HG03342 (cell line): ENCODE data around the gene NUDT9.
"Not testable (repeated sequence)": the region's sequence is repeated elsewhere in the genome, so short reads cannot be mapped to it uniquely, and the experiment has no call there.

Experiments used
- ATAC-seq: cut with Tn5 transposase; IDR thresholded peaks from one replicate; pipeline ENCODE4 v1.9.1; 2021; ENCODE audit warnings: mild to moderate bottlenecking, moderate library complexity; ENCODE audit not compliant: unreplicated experiment

Gene NUDT9

GRCh38 chr4:87458913-87459312 lies 36.5 kb downstream of the NUDT9 start:
- ATAC-seq = no peak

GRCh38 chr4:87461281-87461700 lies 38.9 kb downstream of the NUDT9 start:
- no peak for ATAC-seq

GRCh38 chr4:87462102-87462501 lies 39.7 kb downstream of the NUDT9 start:
- ATAC-seq = no peak

GRCh38 chr4:87465739-87466366 lies 43.5 kb downstream of the NUDT9 start:
- no peak for ATAC-seq

- no peak for ATAC-seq
Observed at GRCh38 chr4:87469390-87469789, 47.0 kb downstream of the NUDT9 start.

GRCh38 chr4:87476934-87477333 lies 54.6 kb downstream of the NUDT9 start:
- ATAC-seq = no peak

GRCh38 chr4:87478732-87479250 lies 56.4 kb downstream of the NUDT9 start:
- no peak for ATAC-seq

- no peak for ATAC-seq
Observed at GRCh38 chr4:87481377-87481776, 59.0 kb downstream of the NUDT9 start.

GRCh38 chr4:87483247-87483646 lies 60.9 kb downstream of the NUDT9 start:
- not testable (repeated sequence) for ATAC-seq

- not testable (repeated sequence) for ATAC-seq
Observed at GRCh38 chr4:87488666-87489065, 66.3 kb downstream of the NUDT9 start.

GRCh38 chr4:87489678-87490077 lies 67.3 kb downstream of the NUDT9 start:
- ATAC-seq = no peak

GRCh38 chr4:87490664-87491369 lies 68.4 kb downstream of the NUDT9 start:
- ATAC-seq = no peak

GRCh38 chr4:87491436-87491835 lies 69.1 kb downstream of the NUDT9 start:
- no peak for ATAC-seq

- ATAC-seq = not testable (repeated sequence)
Observed at GRCh38 chr4:87491851-87492250, 69.5 kb downstream of the NUDT9 start.

- ATAC-seq = no peak
Observed at GRCh38 chr4:87493115-87493514, 70.7 kb downstream of the NUDT9 start.

- ATAC-seq = no peak
Observed at GRCh38 chr4:87497159-87497558, 74.8 kb downstream of the NUDT9 start.

- ATAC-seq = no peak
Observed at GRCh38 chr4:87497578-87497977, 75.2 kb downstream of the NUDT9 start.

GRCh38 chr4:87498446-87498900 lies 76.1 kb downstream of the NUDT9 start:
- ATAC-seq = peak; percentile 40

GRCh38 chr4:87499403-87500091 lies 77.2 kb downstream of the NUDT9 start:
- ATAC-seq = peak; percentile 84

- ATAC-seq = peak; percentile 41
Observed at GRCh38 chr4:87500092-87500462, 77.7 kb downstream of the NUDT9 start.

GRCh38 chr4:87502580-87503238 lies 80.3 kb downstream of the NUDT9 start:
- no peak for ATAC-seq
